ENCODE measurements around the gene BTBD6. TPM values are rescaled to one million over a fixed set of nuclear protein-coding genes. Genes with fewer than 3 reads are reported as not detected.

Gene BTBD6
- total RNA-seq, 1 donor from 2014 or later: 36.6 TPM

GRCh38 chr14:105250008-105250366, 1.7 kb downstream of the BTBD6 start:
- DNase-seq (ENCODE audit: low read depth, low spot score): no peak
- Mint-ChIP-seq H3K36me3 (ENCODE audit: low read depth) (peaks cover 8% of the 10 kb centered on the region), H3K27ac (ENCODE audit: unreplicated experiment) (no peak overlapping the region), H3K27me3 (ENCODE audit: low read depth) (no peaks in the 10 kb centered on the region), H3K9me3 (no peaks in the 10 kb centered on the region), H3K4me1 (peaks cover 25% of the 10 kb centered on the region), H3K4me3 (peak overlapping the region; percentile 86)
- TF ChIP-seq CTCF (conservative IDR thresholded peaks at IDR 0.05): no peak

- H3K4me3 Mint-ChIP-seq: peak overlapping the region; percentile 86
- H3K27ac Mint-ChIP-seq (ENCODE audit: unreplicated experiment): no peak overlapping the region
Measured at GRCh38 chr14:105250986-105251385, 2.7 kb downstream of the BTBD6 start.

GRCh38 chr14:105251920-105252319, 3.6 kb downstream of the BTBD6 start:
- no peak overlapping the region for H3K4me3 Mint-ChIP-seq
- H3K36me3 Mint-ChIP-seq (ENCODE audit: low read depth): peaks cover 5% of the 10 kb centered on the region
- no peaks in the 10 kb centered on the region for H3K9me3 Mint-ChIP-seq
- TF ChIP-seq CTCF (conservative IDR thresholded peaks at IDR 0.05): no peak
- peaks cover 17% of the 10 kb centered on the region for H3K4me1 Mint-ChIP-seq
- no peak overlapping the region for H3K27ac Mint-ChIP-seq (ENCODE audit: unreplicated experiment)
- no peak for DNase-seq (ENCODE audit: low read depth, low spot score)
- no peaks in the 10 kb centered on the region for H3K27me3 Mint-ChIP-seq (ENCODE audit: low read depth)

More at GRCh38 chr14:105250986-105251385, 2.7 kb downstream of the BTBD6 start:
- Mint-ChIP-seq H3K36me3 (ENCODE audit: low read depth) (peaks cover 6% of the 10 kb centered on the region), H3K27me3 (ENCODE audit: low read depth) (no peaks in the 10 kb centered on the region), H3K4me1 (peaks cover 18% of the 10 kb centered on the region), H3K9me3 (no peaks in the 10 kb centered on the region)
- TF ChIP-seq CTCF (conservative IDR thresholded peaks at IDR 0.05): no peak
- no peak for DNase-seq (ENCODE audit: low read depth, low spot score)

GRCh38 chr14:105252552-105253328, 4.4 kb downstream of the BTBD6 start:
- no peaks in the 10 kb centered on the region for H3K27me3 Mint-ChIP-seq (ENCODE audit: low read depth)
- H3K36me3 Mint-ChIP-seq (ENCODE audit: low read depth): peaks cover 2% of the 10 kb centered on the region
- H3K9me3 Mint-ChIP-seq: no peaks in the 10 kb centered on the region
- H3K4me3 Mint-ChIP-seq: no peak overlapping the region
- no peak overlapping the region for H3K27ac Mint-ChIP-seq (ENCODE audit: unreplicated experiment)
- no peak for DNase-seq (ENCODE audit: low read depth, low spot score)
- peaks cover 12% of the 10 kb centered on the region for H3K4me1 Mint-ChIP-seq
- TF ChIP-seq CTCF (conservative IDR thresholded peaks at IDR 0.05): no peak

- Mint-ChIP-seq H3K4me1 (peaks cover 12% of the 10 kb centered on the region), H3K9me3 (no peaks in the 10 kb centered on the region), H3K4me3 (no peak overlapping the region), H3K36me3 (ENCODE audit: low read depth) (peaks cover 2% of the 10 kb centered on the region), H3K27me3 (ENCODE audit: low read depth) (no peaks in the 10 kb centered on the region), H3K27ac (ENCODE audit: unreplicated experiment) (no peak overlapping the region)
- no peak for DNase-seq (ENCODE audit: low read depth, low spot score)
- no peak for TF ChIP-seq CTCF (conservative IDR thresholded peaks at IDR 0.05)
Measured at GRCh38 chr14:105253329-105253682, 5.0 kb downstream of the BTBD6 start.
